Endometrial microvascular endothelial cells (primary cell): ENCODE data around the gene LRP6. TPM values are rescaled to one million over a fixed set of nuclear protein-coding genes. Genes with fewer than 3 reads are reported as not detected.
"Not testable (repeated sequence)": the region's sequence is repeated elsewhere in the genome, so short reads cannot be mapped to it uniquely, and the experiment has no call there.

Source experiments
- in situ Hi-C: cut with HindIII; loops from 2 replicates; pipeline ENCODE4 v1.10.0; 2017; ENCODE audit warnings: low sequenced_read_pairs, low pct_unique_long_range_greater_than_20kb; ENCODE audit errors: inconsistent ontology term
- total RNA-seq: library from RNA; depleted of rRNA; stranded (reverse); fragments of >200 nt; gene quantifications from one replicate; pipeline ENCODE4 v1.2.3, GENCODE V29; 2015; ENCODE audit errors: inconsistent ontology term

Gene LRP6
- total RNA-seq, 1 donor from 2014 or later = 10.7 TPM

GRCh38 chr12:12141000-12141399, 125.8 kb downstream of the LRP6 start:
- in situ Hi-C loops = no loop called here

- in situ Hi-C loops = no loop called here
Measured at GRCh38 chr12:12138203-12139154, 128.4 kb downstream of the LRP6 start.

- in situ Hi-C loops = no loop called here
Measured at GRCh38 chr12:12133785-12134184, 133.1 kb downstream of the LRP6 start.

- in situ Hi-C loops = no loop called here
Measured at GRCh38 chr12:12133259-12133658, 133.6 kb downstream of the LRP6 start.

GRCh38 chr12:12128670-12129069, 138.2 kb downstream of the LRP6 start:
- in situ Hi-C loops = no loop called here

GRCh38 chr12:12127304-12127703, 139.5 kb downstream of the LRP6 start:
- in situ Hi-C loops = no loop called here

GRCh38 chr12:12126551-12126950, 140.3 kb downstream of the LRP6 start:
- in situ Hi-C loops = no loop called here

GRCh38 chr12:12123036-12123604, 143.7 kb downstream of the LRP6 start:
- in situ Hi-C loops = no loop called here

GRCh38 chr12:12121061-12121460, 145.8 kb downstream of the LRP6 start:
- in situ Hi-C loops = no loop called here

GRCh38 chr12:12116677-12117076, 150.2 kb downstream of the LRP6 start:
- in situ Hi-C loops = no loop called here

GRCh38 chr12:12115514-12115913, 151.3 kb downstream of the LRP6 start:
- in situ Hi-C loops = no loop called here

GRCh38 chr12:12110923-12111555, 155.8 kb downstream of the LRP6 start:
- in situ Hi-C loops = not testable (repeated sequence)

GRCh38 chr12:12108441-12109058, 158.3 kb downstream of the LRP6 start:
- in situ Hi-C loops = no loop called here

GRCh38 chr12:12107678-12108077, 159.2 kb downstream of the LRP6 start:
- in situ Hi-C loops = no loop called here

GRCh38 chr12:12099102-12099501, 167.7 kb downstream of the LRP6 start:
- in situ Hi-C loops = no loop called here

GRCh38 chr12:12098691-12099015, 168.2 kb downstream of the LRP6 start:
- in situ Hi-C loops = no loop called here

- in situ Hi-C loops = no loop called here
Measured at GRCh38 chr12:12097891-12098690, 168.8 kb downstream of the LRP6 start.

GRCh38 chr12:12095021-12095420, 171.8 kb downstream of the LRP6 start:
- in situ Hi-C loops = no loop called here

GRCh38 chr12:12094481-12094880, 172.4 kb downstream of the LRP6 start:
- in situ Hi-C loops = no loop called here
